Frontal cortex (tissue), 4 donors: Measurements from ENCODE around the gene ACP7. TPM values are rescaled to one million over a fixed set of nuclear protein-coding genes. Genes with fewer than 3 reads are reported as not detected.
"Not testable (repeated sequence)": the region's sequence is repeated elsewhere in the genome, so short reads cannot be mapped to it uniquely, and the experiment has no call there.

ENCODE experiments used
- DNase-seq, 2 donors: peaks; one replicate each; pipeline ENCODE4 v3.0.0; 2012; ENCODE audit warnings: low spot score in 2 of 2
- FAIRE-seq: peaks from 2 replicates; lab custom pipeline; 2012; peaks lifted over from hg19 to GRCh38; lab: Jason Lieb, UNC
- total RNA-seq: library from RNA; depleted of rRNA; stranded (reverse); fragments of >200 nt; gene quantifications from one replicate; pipeline ENCODE4 v1.2.3, GENCODE V29; 2014
- donor health status: control.
- donor health status: control.
- donor health status: control.

The ACP7 gene
- not detected for total RNA-seq

- DNase-seq = peak in 1 of 2 donors; percentile 37
- FAIRE-seq = no peak
Observed at GRCh38 chr19:39083983-39084731, at the start of gene ACP7. TSS of gene ACP7 (plus strand) at chr19:39084368. CDS start at chr19:39085270, 902 bp downstream.

DNA sequence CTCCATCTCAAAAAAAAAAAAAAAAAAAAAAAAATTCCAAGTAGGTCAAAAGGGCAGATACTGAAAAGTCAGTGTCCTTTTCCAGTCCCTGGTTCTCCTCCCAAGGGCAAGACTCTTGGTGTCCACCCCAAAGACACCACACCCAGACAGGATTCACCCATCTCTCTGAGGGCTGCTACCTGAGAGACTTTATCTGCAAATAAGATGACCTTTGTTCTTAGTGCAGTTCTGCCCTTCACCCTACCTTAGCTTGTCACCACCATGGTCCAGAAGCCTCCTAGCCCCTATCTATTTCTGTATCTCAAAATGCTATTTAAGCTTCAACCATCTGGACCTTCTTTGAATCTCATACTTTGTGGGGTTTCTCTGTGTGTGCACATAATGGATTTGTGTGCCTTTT, 47.6 kb upstream of the ACP7 start:
- no peak for DNase-seq
- no peak for FAIRE-seq

DNA sequence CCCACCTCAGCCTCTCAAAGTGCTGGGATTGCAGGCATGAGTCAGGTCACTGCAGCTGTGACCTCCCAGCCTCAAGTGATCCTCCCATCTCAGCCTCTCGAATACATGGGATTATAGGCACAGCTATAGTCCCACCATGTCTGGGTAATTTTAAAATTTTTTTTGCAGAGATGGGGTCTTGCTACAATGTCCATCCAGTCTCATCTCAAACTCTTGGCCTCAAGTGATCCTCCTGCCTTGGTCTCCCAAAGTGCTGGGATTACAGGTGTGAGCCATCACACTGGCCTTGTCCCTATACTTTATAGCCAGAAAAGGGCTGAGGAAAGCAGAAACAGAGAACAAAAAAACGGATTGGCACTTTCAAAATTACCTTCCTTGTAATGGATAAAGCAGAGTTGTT, 47.0 kb upstream of the ACP7 start:
- DNase-seq (no peak), FAIRE-seq (no peak)

- DNase-seq (peak in 1 of 2 donors; percentile 53), FAIRE-seq (no peak)
Observed at GRCh38 chr19:39038098-39038497, 46.1 kb upstream of the ACP7 start.

- DNase-seq = no peak
- FAIRE-seq = no peak
Observed at GRCh38 chr19:39045506-39045905, 38.7 kb upstream of the ACP7 start.

DNA sequence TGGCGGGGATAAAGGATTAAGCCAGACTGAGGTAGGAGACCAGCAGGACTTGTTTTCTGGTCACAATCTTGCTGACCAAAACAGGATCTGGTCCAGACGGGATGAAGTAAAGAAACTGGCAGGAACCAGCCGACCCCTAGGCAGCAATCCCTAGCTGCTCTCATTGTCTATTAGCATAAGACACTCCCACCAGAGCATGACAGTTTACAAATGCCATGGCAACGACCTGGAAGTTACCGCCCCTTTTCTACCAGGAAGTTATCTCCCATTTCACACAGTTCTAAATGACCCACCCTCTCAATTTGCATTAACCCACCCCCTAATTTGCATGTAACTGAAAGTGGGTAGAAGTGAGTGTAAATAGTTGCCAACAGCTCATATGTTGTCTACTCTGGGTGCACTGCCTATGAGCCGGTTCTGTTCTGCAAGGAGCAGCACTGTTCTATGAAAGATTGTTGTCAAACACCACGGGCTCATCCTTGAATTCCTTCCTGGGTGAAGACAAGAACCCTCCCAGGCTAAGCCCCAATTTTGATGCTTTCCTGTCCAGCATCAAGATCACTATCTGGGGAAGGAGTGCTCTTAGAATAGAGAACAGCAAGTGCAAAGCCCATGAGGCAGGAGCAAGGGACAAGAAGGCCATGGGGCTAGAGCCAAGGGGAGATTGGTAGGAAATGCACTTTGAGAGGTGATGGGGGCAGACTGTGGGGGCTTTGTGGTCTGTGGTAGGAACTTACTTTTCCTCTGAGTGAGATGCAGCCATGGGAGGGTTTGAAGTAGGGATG, 37.9 kb upstream of the ACP7 start:
- no peak for DNase-seq
- FAIRE-seq = no peak

DNA sequence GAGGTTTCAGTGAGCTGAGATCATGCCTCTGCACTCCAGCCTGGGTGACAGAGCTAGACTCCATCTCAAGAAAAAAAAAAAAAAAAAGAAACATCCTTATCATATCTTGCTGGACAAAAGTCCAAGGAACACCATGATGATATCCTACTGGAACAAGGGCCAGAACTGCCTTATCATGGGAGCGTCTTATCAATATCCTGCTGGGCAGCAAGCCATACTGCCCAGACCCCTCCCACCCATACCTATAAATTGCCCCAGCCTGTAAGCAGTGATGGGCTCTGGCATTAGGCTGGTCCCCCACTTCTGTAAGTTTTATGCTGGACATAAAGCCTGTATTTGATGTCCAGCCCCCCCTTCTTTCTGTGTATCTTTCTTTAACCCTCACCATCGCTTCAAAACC, 37.1 kb upstream of the ACP7 start:
- DNase-seq = no peak

GRCh38 chr19:39052243-39052746, 31.9 kb upstream of the ACP7 start:
- FAIRE-seq (no peak), DNase-seq (no peak)

More for the DNA sequence above, 37.1 kb upstream of the ACP7 start:
- FAIRE-seq = no peak

- FAIRE-seq (no peak), DNase-seq (no peak)
Observed at GRCh38 chr19:39052846-39053245, 31.3 kb upstream of the ACP7 start.

- no peak for DNase-seq
- FAIRE-seq = no peak
Observed at GRCh38 chr19:39053276-39054090, 30.7 kb upstream of the ACP7 start.

GRCh38 chr19:39054091-39054470, 30.1 kb upstream of the ACP7 start:
- DNase-seq (no peak), FAIRE-seq (no peak)

DNA sequence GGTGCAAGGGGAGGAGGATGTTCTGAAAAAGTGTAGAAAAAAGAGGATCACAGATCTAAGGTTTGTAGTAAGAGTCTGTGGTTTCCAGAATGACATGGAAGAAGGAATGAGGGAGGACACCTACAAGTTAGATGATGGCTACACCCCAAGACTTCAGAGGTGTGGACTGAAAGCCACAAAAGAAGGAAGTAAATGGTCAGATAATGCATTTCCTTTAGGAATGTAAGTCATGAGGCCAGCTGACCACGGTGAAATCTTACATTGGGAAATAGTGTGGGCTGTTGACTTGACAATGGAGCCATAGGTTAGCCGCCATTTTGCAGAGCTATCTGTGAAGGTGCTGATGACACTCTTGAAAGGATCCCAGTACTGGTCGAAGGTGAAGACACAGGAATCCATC, 26.6 kb upstream of the ACP7 start:
- FAIRE-seq (no peak), DNase-seq (no peak)

DNA sequence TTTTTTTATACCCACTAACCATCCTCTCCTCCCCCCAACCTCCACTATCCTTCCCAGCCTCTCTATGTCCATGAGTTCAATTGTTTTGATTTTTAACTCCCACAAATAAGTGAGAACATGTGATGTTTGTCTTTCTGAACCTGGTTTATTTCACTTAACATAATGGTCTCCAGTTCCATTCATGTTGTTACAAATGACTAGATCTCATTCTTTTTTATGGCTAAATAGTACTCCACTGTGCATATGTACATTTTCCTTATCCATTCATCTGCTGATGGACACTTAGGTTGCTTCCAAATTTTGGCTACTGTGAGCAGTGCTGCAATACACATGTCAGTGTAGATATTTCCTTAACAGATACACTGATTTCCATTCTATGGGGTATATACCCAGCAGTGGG, 24.9 kb upstream of the ACP7 start:
- FAIRE-seq (no peak), DNase-seq (no peak)

DNA sequence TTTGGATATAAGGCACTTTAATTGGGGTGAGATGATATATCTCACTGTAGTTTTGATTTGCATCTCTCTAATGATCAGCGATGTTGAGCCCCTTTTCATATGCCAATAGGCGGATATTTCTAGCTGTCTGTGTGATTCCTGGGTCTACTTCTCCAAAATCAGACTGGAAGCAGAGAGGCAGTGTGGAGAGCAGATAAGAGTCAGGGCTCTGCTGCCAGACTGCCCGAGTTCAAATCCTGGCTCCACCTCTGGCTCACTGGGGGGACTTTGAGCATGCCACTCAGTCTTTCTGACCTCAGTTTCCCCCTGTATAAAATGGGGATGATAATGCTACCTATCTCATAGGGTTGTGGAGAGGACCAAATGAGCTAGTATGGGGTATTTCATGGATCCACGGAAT, 24.0 kb upstream of the ACP7 start:
- no peak for DNase-seq
- FAIRE-seq = no peak

DNA sequence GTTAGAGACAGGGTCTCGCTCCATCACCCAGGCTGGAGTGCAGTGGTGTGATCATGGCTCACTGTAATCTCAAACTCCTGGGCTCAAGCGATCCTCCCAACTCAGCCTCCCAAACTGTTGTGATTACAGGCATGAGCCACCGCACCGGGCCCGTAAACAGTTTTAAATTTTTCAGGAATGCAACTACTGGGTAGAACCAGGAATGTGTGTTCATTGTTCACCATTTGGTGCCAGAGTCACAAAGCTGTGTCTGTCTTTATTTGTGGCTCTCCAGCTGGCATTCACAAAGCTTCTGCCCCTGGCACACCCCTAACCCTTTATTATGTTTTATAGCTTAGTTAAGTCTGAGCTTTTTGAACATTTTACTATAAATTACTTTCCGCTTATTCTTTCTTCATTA, 19.8 kb upstream of the ACP7 start:
- FAIRE-seq (no peak), DNase-seq (no peak)

DNA sequence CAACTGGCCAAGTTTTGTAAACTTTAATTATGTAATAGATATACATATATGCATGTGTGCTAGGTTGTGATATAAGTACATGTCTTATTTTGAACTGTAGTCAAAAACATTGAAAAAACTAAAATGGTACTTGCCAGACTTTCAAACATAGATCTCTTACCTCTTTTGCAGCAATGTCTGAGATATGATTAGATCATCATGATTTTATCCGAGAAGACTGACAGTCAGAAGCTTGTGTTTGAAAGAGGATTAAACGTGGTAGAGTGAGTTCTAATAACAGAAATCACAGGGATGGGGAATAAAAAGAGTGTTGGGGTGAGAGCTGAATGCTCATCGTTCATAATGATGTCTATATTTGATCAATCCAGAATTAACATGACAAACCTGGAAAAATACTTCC, 18.2 kb upstream of the ACP7 start:
- DNase-seq (no peak), FAIRE-seq (no peak)

- FAIRE-seq (no peak), DNase-seq (no peak)
Observed at GRCh38 chr19:39067104-39067503, 17.1 kb upstream of the ACP7 start.

DNA sequence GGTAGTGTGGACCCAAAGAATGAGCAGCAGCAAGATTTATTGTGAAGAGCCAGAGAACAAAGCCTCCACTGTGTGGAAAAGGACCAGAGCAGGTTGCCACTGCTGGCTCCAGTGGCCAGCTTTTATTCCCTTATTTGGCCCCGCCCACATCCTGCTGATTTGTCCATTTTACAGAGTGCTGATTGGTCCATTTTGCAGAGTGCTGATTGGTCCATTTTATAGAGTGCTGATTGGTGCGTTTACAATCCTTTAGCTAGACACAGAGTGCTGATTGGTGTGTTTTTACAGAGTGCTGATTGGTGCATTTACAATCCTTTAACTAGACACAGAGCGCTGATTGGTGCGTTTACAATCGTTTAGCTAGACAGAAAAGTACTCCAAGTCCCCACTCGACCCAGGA, 15.9 kb upstream of the ACP7 start:
- FAIRE-seq, DNase-seq: not testable (repeated sequence)

DNA sequence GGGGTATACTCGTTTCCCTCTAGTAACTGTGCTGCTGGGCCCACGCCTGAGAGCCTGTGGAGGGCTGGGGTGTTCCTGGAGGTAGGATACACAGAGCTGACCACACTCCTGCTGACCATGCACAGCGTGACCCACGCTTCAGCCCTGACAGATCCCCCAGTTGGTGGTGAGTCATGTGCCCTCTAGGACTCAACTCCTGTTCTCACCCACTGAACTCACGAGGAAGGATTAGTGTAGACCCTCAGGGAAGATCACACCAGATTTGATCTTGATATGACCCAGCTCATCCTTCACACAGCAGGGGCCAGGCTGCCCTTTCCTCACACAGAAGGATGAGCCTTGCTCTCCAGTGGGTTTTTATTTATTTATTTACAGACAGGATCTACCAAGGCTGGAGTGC, 13.3 kb upstream of the ACP7 start:
- FAIRE-seq = no peak
- DNase-seq = no peak

DNA sequence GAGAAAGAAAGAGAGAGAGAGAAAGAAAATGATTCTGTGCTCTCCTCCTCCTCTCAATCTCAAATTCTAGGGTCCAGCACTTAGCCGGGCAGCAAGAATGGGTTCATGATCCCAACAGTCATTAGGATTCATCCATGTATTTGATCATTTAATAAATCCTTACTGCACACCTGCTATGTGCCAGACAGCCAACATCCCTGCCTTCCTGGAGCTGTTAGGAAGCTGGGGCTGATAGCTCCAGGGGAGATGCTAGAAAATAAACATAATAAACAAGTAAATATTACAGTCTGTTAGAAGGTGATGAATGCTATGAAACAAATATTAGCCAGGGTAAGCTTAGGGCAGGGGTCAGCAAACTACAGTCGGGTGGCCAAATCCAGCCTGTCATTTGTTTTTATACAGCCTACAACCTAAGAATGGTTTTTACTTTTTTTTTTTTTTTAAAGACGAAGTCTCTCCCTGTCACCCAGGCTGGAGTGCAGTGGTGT, 9.9 kb upstream of the ACP7 start:
- FAIRE-seq (no peak), DNase-seq (no peak)
